ENCODE measurements around the gene GNE. TPM values are rescaled to one million over a fixed set of nuclear protein-coding genes. Genes with fewer than 3 reads are reported as not detected.

The GNE gene
- total and polyA plus RNA-seq, 8 donors = 4.4 to 12.7 (median 7.0) TPM

DNA sequence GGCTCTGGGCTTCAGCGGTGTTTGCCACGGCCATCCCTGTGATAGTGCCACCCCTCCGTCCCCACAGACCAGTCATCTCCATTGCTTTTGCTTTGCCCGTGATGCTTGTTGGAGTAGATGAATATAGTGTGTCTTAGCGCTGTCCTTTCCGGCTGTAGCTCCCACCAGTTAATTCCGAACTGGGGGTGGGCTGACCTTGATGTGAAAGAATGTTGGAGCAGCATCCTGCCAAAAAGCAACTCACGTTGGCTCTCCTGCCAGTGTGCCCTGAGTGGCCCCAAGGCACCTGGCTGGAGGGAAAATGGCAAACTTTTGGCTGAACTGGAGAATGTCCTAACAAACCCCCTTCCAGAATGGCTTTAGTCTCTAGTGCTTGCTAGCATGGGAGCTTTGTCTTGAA is 47.5 kb downstream of the GNE start:
- no peak for FAIRE-seq
- H3K9me3 ChIP-seq = no peaks in the 10 kb centered on the region
- 62 to 63% methylated on average over 8 of the region's 8 CpGs for WGBS, 2 donors
- intact Hi-C loops (cut with DNase I) = no loop called here
- H3K27me3 ChIP-seq = no peaks in the 10 kb centered on the region
- H3K4me3 ChIP-seq = no peak overlapping the region
- H3K36me3 ChIP-seq = peaks cover 0 to 35% (median 10%) of the 10 kb centered on the region in 3 donors
- TF ChIP-seq, protein P1, sequence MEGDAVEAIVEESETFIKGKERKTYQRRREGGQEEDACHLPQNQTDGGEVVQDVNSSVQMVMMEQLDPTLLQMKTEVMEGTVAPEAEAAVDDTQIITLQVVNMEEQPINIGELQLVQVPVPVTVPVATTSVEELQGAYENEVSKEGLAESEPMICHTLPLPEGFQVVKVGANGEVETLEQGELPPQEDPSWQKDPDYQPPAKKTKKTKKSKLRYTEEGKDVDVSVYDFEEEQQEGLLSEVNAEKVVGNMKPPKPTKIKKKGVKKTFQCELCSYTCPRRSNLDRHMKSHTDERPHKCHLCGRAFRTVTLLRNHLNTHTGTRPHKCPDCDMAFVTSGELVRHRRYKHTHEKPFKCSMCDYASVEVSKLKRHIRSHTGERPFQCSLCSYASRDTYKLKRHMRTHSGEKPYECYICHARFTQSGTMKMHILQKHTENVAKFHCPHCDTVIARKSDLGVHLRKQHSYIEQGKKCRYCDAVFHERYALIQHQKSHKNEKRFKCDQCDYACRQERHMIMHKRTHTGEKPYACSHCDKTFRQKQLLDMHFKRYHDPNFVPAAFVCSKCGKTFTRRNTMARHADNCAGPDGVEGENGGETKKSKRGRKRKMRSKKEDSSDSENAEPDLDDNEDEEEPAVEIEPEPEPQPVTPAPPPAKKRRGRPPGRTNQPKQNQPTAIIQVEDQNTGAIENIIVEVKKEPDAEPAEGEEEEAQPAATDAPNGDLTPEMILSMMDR (IDR thresholded peaks at IDR 0.05) = no peak
- peak in 1 of 4 donors; percentile 34 for ATAC-seq
- H3K4me1 ChIP-seq = peaks cover 0 to 15% (median 5%) of the 10 kb centered on the region in 3 donors
- no peak overlapping the region for H3K27ac ChIP-seq
- DNase-seq = no peak

DNA sequence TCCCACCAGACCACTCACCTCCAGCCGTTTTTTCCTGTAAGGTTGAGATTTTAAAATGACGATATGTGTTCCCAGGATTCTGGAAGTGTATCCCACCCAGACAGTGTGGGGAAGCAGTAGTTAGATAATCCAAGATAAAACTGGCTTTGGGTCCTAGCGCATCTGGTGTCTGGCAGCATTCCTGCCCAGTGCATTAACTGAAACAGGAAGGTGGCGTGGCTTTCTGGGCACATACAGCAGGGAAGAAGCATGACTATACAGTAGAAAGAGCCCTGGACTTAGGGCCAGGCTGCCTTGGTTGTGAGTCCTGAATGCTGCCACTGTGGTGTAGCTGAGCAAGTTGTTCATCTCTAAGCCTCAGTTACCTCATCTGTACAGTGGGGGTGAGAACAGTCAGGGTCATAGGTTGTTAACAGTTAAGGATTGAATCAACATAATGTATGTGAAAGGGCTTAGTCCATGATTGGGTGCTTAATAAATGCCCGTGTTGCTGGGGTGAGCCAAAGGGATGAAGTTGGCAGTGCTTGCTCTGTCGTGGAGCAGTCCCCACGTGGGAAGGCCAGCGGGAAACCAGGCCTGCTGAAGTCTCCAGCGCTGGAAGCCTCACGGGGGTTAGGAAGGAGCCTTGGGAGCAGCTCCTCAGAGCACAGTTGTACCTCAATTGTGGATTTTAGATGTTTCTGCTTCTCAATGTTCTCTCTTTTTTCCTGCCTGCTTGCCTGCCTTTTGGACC is 49.6 kb downstream of the GNE start:
- no peak overlapping the region for H3K4me3 ChIP-seq
- FAIRE-seq (no peak), DNase-seq (no peak), ATAC-seq (no peak)
- H3K27ac ChIP-seq = no peak overlapping the region
- 72 to 86% methylated on average over 10 of the region's 10 CpGs for WGBS, 2 donors
- H3K9me3 ChIP-seq = no peaks in the 10 kb centered on the region
- TF ChIP-seq, protein P1 (IDR thresholded peaks at IDR 0.05) = no peak
- intact Hi-C loops (cut with DNase I) = no loop called here
- peaks cover 0 to 7% (median 0%) of the 10 kb centered on the region in 3 donors for H3K4me1 ChIP-seq
- H3K36me3 ChIP-seq = peaks cover 0 to 55% (median 24%) of the 10 kb centered on the region in 3 donors
- no peaks in the 10 kb centered on the region for H3K27me3 ChIP-seq

DNA sequence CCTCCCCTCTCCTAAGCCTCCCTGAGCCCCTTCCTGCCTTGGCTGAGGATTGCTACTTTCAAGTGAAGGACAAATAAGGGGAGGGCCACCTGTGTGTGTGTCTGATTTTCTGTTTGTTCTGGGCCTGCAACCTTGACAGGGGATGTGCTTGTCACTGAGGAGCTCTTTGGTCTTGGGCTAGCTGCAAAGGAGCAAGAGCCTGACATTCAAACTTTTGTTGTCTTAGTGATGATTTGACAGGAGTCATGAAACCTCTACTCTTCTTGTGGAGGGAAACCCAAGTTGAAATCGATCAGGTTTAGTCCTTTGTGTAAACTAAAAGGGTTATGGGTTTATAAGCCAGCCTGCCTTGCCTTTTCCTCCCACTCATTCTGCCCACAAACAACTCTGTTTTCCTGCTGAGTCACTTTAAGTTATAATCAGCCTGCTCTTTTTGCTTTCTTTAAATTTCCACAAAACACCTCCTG is 50.7 kb downstream of the GNE start:
- Histone ChIP-seq H3K27me3 (no peaks in the 10 kb centered on the region), H3K36me3 (peaks cover 0 to 66% (median 27%) of the 10 kb centered on the region in 3 donors), H3K4me1 (peaks cover 0 to 7% (median 0%) of the 10 kb centered on the region in 3 donors), H3K9me3 (no peaks in the 10 kb centered on the region), H3K4me3 (no peak overlapping the region), H3K27ac (no peak overlapping the region)
- intact Hi-C loops (cut with DNase I) = no loop called here
- no peak for FAIRE-seq
- TF ChIP-seq, protein P1 (IDR thresholded peaks at IDR 0.05) = no peak
- peak in 1 of 4 donors; percentile 19 for ATAC-seq
- DNase-seq = no peak
- 23 to 24% methylated on average over 1 of the region's 1 CpG for WGBS, 2 donors

DNA sequence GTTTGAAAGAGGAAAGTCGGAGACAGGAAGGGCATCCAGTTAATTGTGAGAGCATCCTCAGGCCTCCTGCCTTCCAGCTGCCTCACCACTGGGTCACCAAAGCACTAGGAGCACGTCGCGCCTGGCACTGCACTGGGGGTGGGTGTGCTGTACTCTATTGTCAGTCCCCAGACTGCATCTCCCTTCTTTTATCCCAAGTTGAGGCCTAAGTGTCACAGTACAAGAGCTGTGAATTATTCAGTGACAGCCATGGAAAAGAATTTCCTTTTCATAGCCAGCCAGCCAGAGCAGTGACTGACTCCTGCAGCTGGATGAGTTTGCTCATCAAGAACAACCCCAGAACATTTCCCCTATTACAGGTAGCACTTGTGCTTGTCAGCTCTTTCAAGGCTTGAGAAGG is 51.2 kb downstream of the GNE start:
- no peak for FAIRE-seq
- H3K36me3 ChIP-seq = peaks cover 0 to 67% (median 27%) of the 10 kb centered on the region in 3 donors
- no peak overlapping the region for H3K4me3 ChIP-seq
- WGBS, 2 donors = 86 to 91% methylated on average over 4 of the region's 4 CpGs
- H3K27me3 ChIP-seq = no peaks in the 10 kb centered on the region
- no peak for ATAC-seq
- H3K27ac ChIP-seq = no peak overlapping the region
- H3K9me3 ChIP-seq = no peaks in the 10 kb centered on the region
- peaks cover 0 to 7% (median 0%) of the 10 kb centered on the region in 3 donors for H3K4me1 ChIP-seq
- no peak for DNase-seq
- intact Hi-C loops (cut with DNase I) = no loop called here
- TF ChIP-seq, protein P1 (IDR thresholded peaks at IDR 0.05) = no peak

All from pancreas (tissue), 10 donors.